Choroid plexus epithelial cell (primary cell): ENCODE data around the gene TNNI2.

ENCODE experiments used
- DNase-seq: peaks from one replicate; pipeline ENCODE4 v3.0.0-alpha.2; 2010; ENCODE audit warnings: low read depth
- H3K4me3 ChIP-seq: 2 replicates; pipeline ENCODE4 v1.5.1; 2011; ENCODE audit warnings: low read depth, mild to moderate bottlenecking, control low read depth, low read length, moderate library complexity
- TF ChIP-seq, protein P1 (sequence below): conservative IDR thresholded peaks from 2 replicates; pipeline ENCODE4 v1.5.1; 2011; ENCODE audit warnings: low read depth, mild to moderate bottlenecking, control low read depth, inconsistent platforms, low read length, moderate library complexity

The TNNI2 gene

DNA sequence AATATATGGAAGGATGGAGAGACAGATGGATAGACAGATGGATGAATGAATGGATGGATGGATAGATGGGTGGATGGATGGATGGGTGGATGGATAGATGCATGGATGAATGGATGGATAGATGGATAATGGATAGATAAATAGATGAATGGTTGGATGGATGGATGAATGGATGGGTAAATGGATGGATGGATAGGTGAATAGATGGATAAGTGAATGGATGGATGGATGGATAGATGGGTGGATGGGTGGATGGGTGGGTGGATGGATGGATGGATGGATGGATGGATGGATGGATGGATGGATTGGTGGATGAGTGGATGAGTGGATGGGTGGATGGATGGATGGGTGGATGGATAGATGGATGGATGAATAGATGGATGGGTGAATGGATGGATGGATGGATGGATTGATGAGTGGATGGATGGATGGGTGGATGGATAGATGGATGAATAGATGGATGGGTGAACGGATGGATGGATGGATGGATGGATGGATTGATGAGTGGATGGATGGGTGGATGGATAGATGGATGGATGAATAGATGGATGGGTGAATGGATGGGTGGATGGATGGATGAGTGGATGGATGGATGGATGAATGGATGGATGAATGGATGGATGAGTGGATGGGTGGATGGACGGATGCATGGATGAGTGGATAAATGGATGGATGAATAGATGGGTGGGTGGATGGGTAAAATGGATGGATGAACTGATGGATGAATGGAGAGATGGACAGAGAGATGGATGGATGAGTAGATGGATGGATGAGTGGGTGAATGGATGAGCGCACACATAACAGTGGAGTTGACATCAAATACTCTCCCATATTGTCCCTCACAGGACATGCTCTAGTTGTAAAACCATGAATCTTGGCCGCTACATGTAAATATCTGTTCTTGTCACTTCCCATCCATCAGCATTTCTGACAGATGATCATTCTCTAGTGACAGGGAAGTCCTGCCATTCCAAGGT is 22.9 kb downstream of the TNNI2 start:
- TF ChIP-seq, protein P1, sequence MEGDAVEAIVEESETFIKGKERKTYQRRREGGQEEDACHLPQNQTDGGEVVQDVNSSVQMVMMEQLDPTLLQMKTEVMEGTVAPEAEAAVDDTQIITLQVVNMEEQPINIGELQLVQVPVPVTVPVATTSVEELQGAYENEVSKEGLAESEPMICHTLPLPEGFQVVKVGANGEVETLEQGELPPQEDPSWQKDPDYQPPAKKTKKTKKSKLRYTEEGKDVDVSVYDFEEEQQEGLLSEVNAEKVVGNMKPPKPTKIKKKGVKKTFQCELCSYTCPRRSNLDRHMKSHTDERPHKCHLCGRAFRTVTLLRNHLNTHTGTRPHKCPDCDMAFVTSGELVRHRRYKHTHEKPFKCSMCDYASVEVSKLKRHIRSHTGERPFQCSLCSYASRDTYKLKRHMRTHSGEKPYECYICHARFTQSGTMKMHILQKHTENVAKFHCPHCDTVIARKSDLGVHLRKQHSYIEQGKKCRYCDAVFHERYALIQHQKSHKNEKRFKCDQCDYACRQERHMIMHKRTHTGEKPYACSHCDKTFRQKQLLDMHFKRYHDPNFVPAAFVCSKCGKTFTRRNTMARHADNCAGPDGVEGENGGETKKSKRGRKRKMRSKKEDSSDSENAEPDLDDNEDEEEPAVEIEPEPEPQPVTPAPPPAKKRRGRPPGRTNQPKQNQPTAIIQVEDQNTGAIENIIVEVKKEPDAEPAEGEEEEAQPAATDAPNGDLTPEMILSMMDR, result no peak
- no peak overlapping the region for H3K4me3 ChIP-seq
- no peak for DNase-seq

DNA sequence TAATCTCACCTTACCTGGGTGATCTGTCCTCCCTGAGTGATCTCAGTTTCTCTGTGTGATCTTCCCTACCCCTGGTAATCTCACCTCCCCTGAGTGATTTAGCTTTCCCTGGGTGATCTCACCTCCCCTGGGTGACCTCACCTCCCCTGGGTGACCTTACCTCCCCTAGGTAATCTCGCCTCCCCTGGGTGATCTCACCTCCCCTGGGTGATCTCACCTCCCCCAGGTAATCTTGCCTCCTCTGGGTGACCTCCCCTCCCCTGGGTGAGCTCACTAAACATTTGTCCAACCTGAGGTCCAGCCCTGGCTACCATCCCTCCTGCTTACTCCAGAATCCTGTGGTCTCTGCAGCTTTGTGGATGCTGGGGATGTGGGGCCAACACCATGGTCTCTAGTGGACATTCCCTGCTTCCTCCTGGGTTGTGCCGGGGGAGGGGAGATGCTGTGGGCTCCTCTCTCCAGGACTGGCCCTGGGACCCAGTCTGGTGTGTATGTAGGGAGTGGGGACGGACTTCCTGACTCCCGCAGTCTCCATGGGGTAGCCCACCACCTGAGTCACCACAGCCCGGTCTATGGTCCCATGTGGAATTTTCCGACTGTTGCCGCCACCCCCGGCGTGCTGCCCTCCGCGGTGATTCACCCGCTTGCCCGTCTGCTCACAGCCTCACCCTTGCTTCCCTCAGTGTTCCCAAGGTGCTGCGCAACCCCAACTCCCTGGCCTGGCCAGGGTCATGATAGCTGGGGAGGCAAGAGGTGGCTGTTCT is 24.0 kb downstream of the TNNI2 start:
- TF ChIP-seq, protein P1, result no peak
- no peak overlapping the region for H3K4me3 ChIP-seq
- peak; percentile 39 for DNase-seq

DNA sequence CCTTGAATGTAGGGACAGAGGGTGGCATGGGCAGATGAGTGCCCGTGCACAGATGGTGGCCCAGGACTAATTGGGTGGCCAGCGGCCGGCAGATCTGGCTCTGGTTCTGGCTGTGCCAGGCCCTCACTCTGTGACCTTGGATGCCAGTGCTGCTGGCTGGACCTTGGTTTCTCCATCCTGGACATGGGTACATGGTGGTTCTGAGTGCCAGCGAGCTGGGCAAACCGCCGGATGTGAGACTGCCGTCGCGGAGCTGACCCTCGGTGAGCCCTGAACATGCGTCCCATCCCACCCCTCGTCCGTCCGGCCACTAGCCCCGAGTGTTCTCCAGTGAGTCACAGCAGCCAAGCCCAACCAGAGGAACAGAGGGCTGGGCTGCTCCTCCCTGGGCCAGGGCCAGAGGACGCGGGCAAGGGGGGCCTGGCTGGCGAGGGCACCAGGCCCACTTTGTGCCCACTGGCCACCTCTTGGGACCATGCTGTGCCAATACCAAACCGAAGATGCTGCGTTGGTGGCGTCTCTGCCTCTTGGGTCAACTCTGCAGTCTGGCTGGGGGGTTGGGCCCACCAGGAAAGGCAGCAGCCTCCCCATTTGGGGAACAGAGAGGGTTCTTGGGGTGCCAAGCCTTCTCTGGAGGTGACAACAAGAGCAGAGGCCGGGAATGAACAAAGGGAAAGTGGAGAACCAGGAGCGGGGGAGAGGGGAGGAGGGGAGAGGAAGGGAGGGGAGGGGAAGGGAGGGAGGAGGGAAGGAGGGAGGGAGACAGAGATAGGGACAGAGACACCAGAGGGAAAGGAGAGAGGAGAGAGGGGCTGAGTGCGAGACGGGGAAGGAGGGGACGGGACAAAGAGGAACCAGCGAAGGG is 24.8 kb downstream of the TNNI2 start:
- peak; percentile 87 for DNase-seq
- TF ChIP-seq, protein P1, result no peak
- H3K4me3 ChIP-seq, result no peak overlapping the region

DNA sequence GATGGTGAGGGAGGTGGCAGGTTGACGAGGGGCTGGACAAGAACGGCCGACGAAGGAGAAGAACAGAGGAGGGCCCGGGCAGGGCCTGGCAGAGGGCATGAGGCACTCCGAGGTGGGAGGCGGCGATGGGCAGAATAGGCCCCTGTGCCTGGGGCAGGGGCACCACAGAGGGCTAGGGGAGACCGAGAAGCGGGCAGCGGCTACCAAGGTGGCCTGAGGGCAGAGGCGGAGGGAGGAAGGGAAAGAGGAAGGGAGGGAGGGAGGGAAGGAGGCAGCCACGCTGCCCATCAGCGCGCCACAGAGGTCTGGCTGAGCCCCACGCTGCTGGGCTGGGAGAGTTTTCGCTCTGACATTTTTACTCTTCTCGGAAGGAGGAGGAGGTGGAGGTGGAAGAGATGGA is 25.4 kb downstream of the TNNI2 start:
- no peak for DNase-seq
- no peak overlapping the region for H3K4me3 ChIP-seq
- TF ChIP-seq, protein P1, result no peak

DNA sequence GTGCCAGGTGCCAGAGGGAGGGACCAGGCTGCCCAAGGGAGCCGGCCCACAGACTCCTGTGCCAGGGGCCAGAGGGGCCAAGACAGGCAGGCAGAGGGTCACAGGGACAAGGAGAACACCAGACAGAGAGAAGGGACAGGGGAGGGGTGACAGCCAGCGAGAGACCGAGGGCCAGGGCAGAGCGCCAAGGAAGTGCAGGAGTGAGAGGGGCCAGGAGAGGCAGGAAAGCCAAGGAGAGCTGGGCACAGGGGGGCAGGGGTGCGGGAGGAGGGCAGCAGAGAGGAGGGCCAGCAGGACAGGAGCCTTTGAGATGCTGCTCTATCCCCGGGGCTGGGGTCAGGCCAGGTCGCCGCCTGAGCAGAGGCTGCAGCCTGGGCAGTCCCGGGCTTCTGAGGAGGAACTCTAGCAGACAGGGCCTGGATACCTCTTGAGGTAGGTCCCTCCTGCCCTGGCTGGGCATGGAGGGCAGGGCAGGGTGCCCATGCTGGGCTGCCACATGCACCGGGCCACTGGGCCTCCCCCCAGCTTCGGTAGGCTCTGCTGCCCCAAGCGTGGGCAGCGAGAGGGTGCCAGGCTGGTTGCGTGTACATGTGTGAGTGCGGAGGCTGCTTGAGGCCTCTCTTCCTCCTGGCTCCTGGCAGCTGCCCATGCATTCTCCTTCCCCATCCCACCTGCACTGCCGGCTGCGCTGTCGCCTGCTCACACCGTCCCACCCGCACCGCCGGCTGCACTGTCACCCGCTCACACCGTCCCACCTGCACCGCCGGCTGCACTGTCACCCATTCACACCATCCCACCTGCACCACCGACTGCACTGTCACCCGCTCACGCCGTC is 26.3 kb downstream of the TNNI2 start:
- DNase-seq, result no peak
- TF ChIP-seq, protein P1, result no peak
- H3K4me3 ChIP-seq, result no peak overlapping the region

DNA sequence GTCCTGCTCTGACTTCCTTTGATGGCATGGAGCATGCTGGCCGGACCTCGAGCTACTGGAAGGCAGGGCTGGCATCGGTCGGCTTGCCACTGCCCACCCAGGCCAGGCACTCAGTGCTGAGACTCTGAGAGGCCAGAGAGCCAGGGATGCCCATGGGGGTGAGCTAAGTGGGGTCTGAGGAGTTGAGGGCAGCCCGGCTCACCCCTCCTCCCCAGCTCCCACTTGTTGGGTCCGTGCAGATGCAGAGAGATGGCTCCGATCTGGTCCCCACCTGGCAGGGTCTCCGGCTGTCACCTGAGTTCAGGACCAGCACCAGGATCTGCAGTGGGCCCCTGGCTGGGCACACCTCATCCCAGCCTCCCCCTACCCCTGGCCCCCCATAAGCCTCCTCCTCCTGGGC is 27.4 kb downstream of the TNNI2 start:
- DNase-seq, result no peak
- H3K4me3 ChIP-seq, result no peak overlapping the region
- TF ChIP-seq, protein P1, result no peak
